Trophoblast cell (in vitro differentiated cells and primary cell): ENCODE data around the gene MKKS.

Experiments used
- DNase-seq, 2 donors: peaks; one replicate each; pipeline ENCODE4 v3.0.0-alpha.2; 2016
- H2AFZ ChIP-seq: 2 replicates; pipeline ENCODE4 v1.6.1; 2013; ENCODE audit warnings: low read length, moderate library complexity, mild to moderate bottlenecking; ENCODE audit not compliant: insufficient read depth, poor library complexity
- H2AK5ac ChIP-seq: 2 replicates; pipeline ENCODE4 v1.6.1; 2013; ENCODE audit warnings: mild to moderate bottlenecking, low read length
- H2BK120ac ChIP-seq: 2 replicates; pipeline ENCODE4 v1.6.1; 2013; ENCODE audit warnings: low read length, mild to moderate bottlenecking, moderate library complexity; ENCODE audit not compliant: insufficient read depth, poor library complexity
- H2BK12ac ChIP-seq: 2 replicates; pipeline ENCODE4 v1.6.1; 2013; ENCODE audit warnings: mild to moderate bottlenecking, low read length, moderate library complexity
- H2BK5ac ChIP-seq: 2 replicates; pipeline ENCODE4 v1.6.1; 2013; ENCODE audit warnings: low read length, low read depth, moderate library complexity, mild to moderate bottlenecking; ENCODE audit not compliant: poor library complexity
- H3K14ac ChIP-seq: 2 replicates; pipeline ENCODE4 v1.6.1; 2013; ENCODE audit warnings: mild to moderate bottlenecking, low read length
- H3K18ac ChIP-seq: 2 replicates; pipeline ENCODE4 v1.6.1; 2013; ENCODE audit warnings: mild to moderate bottlenecking, low read length
- H3K23ac ChIP-seq: 2 replicates; pipeline ENCODE4 v1.6.1; 2013; ENCODE audit warnings: low read length
- H3K27ac ChIP-seq: 2 replicates; pipeline ENCODE4 v1.5.1; 2013; ENCODE audit warnings: low read depth, mild to moderate bottlenecking, inconsistent platforms, low read length, moderate library complexity
- H3K27me3 ChIP-seq: 2 replicates; pipeline ENCODE4 v1.6.1; 2013; ENCODE audit warnings: inconsistent platforms, mild to moderate bottlenecking, low read length, moderate library complexity; ENCODE audit not compliant: insufficient read depth
- H3K36me3 ChIP-seq, 2 experiments: 1 replicate in 1 of 2; 2 replicates in 1 of 2; pipeline ENCODE4 v1.6.1; 2013; ENCODE audit warnings: low read length in 2 of 2, mild to moderate bottlenecking in 2 of 2, moderate library complexity in 1 of 2; ENCODE audit not compliant: insufficient read depth in 2 of 2, control insufficient read depth in 1 of 2
- H3K4ac ChIP-seq: 2 replicates; pipeline ENCODE4 v1.6.1; 2013; ENCODE audit warnings: low read depth, mild to moderate bottlenecking, low read length, moderate library complexity
- H3K4me1 ChIP-seq, 2 experiments: 1 replicate in 1 of 2; 2 replicates in 1 of 2; pipeline ENCODE4 v1.6.1; 2013; ENCODE audit warnings: low read length in 2 of 2, mild to moderate bottlenecking in 2 of 2, moderate library complexity in 1 of 2; ENCODE audit not compliant: insufficient read depth in 2 of 2, control insufficient read depth in 1 of 2
- H3K4me2 ChIP-seq: 2 replicates; pipeline ENCODE4 v1.6.1; 2013; ENCODE audit warnings: inconsistent platforms, mild to moderate bottlenecking, low read length, moderate library complexity
- H3K4me3 ChIP-seq: 2 replicates; pipeline ENCODE4 v1.5.1; 2013; ENCODE audit warnings: mild to moderate bottlenecking, low read depth, low read length, inconsistent platforms
- H3K79me1 ChIP-seq: one replicate; pipeline ENCODE4 v1.6.1; 2013; ENCODE audit warnings: low read length
- H3K79me2 ChIP-seq: 2 replicates; pipeline ENCODE4 v1.6.1; 2013; ENCODE audit warnings: low read length, mild to moderate bottlenecking; ENCODE audit not compliant: control insufficient read depth, insufficient read depth, poor library complexity
- H3K9ac ChIP-seq: 2 replicates; pipeline ENCODE4 v1.6.1; 2013; ENCODE audit warnings: mild to moderate bottlenecking, low read length
- H3K9me3 ChIP-seq: 2 replicates; pipeline ENCODE4 v1.6.1; 2013; ENCODE audit warnings: low read depth, mild to moderate bottlenecking, control low read depth, inconsistent platforms, low read length; ENCODE audit not compliant: insufficient read depth
- H4K12ac ChIP-seq: 2 replicates; pipeline ENCODE4 v1.6.1; 2013; ENCODE audit warnings: low read depth, mild to moderate bottlenecking, low read length, moderate library complexity
- H4K8ac ChIP-seq: 2 replicates; pipeline ENCODE4 v1.6.1; 2013; ENCODE audit warnings: low read depth, mild to moderate bottlenecking, low read length, moderate library complexity
- H4K91ac ChIP-seq: one replicate; pipeline ENCODE4 v1.6.1; 2013; ENCODE audit warnings: low read depth, mild to moderate bottlenecking, low read length, moderate library complexity
- WGBS: extraction: QIAGEN DNeasy Blood & Tissue Kit; methylation state at CpG from one replicate; pipeline ENCODE4 v1.1.7; 2013; ENCODE audit warnings: missing lambda C conversion rate; ENCODE audit not compliant: insufficient read length, insufficient coverage; ENCODE audit errors: extremely low coverage; 5-methylcytosine and 5-hydroxymethylcytosine counted together

MKKS gene

GRCh38 chr20:10447028-10447427, 13.0 kb upstream of the MKKS start:
- Histone ChIP-seq H3K23ac (no peak overlapping the region), H3K18ac (no peak overlapping the region), H2AFZ (no peak overlapping the region), H2BK12ac (no peak overlapping the region), H4K8ac (no peak overlapping the region), H2AK5ac (no peak overlapping the region), H4K91ac (no peak overlapping the region), H2BK120ac (no peak overlapping the region), H3K9me3 (no peaks in the 10 kb centered on the region), H3K27me3 (no peaks in the 10 kb centered on the region), H3K4me1 (no peaks in the 10 kb centered on the region), H2BK5ac (no peak overlapping the region), H4K12ac (no peak overlapping the region), H3K9ac (no peak overlapping the region), H3K14ac (no peak overlapping the region), H3K79me2 (no peaks in the 10 kb centered on the region), H3K36me3 (no peaks in the 10 kb centered on the region), H3K27ac (no peak overlapping the region), H3K4me2 (no peak overlapping the region), H3K4ac (no peak overlapping the region), H3K79me1 (no peaks in the 10 kb centered on the region), H3K4me3 (no peak overlapping the region)
- DNase-seq = no peak
- WGBS = no CpG with 5 or more reads among the region's 3 CpGs

DNA sequence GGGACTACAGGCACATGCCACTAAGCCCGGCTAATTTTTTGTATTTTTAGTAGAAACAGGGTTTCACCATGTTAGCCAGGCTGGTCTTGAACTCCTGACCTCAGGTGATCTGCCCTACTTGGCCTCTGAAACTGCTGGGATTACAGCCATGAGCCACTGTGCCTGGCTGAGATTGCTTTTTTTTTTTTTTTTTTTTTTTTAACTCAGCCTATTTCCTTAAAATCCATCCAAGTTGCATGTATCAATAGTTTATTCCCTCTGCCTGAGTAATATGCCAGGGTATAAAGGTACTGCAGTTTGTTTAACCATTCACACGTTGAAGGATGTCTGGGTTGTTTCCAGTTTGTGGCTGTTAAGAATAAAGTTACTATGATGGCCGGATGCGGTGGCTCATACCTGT, 11.7 kb upstream of the MKKS start:
- no peaks in the 10 kb centered on the region for H3K36me3 ChIP-seq
- H3K23ac ChIP-seq = no peak overlapping the region
- no peaks in the 10 kb centered on the region for H3K9me3 ChIP-seq
- no peak overlapping the region for H3K9ac ChIP-seq
- DNase-seq = no peak
- no peaks in the 10 kb centered on the region for H3K79me1 ChIP-seq
- no peak overlapping the region for H3K18ac ChIP-seq
- H3K79me2 ChIP-seq = no peaks in the 10 kb centered on the region
- no peaks in the 10 kb centered on the region for H3K27me3 ChIP-seq
- no peaks in the 10 kb centered on the region for H3K4me1 ChIP-seq
- H3K4me3 ChIP-seq = no peak overlapping the region
- H3K14ac ChIP-seq = no peak overlapping the region
- WGBS = no CpG with 5 or more reads among the region's 4 CpGs
- H2AFZ ChIP-seq = no peak overlapping the region
- no peak overlapping the region for H4K91ac ChIP-seq
- no peak overlapping the region for H3K4ac ChIP-seq
- H3K27ac ChIP-seq = no peak overlapping the region
- H2BK5ac ChIP-seq = no peak overlapping the region
- H4K8ac ChIP-seq = no peak overlapping the region
- H3K4me2 ChIP-seq = no peak overlapping the region
- no peak overlapping the region for H2BK120ac ChIP-seq
- H2BK12ac ChIP-seq = no peak overlapping the region
- no peak overlapping the region for H2AK5ac ChIP-seq
- H4K12ac ChIP-seq = no peak overlapping the region

GRCh38 chr20:10443936-10444335, 9.9 kb upstream of the MKKS start:
- H2BK120ac ChIP-seq = no peak overlapping the region
- H3K4me1 ChIP-seq = no peaks in the 10 kb centered on the region
- H2BK12ac ChIP-seq = no peak overlapping the region
- H3K4ac ChIP-seq = no peak overlapping the region
- no peaks in the 10 kb centered on the region for H3K79me2 ChIP-seq
- H4K12ac ChIP-seq = no peak overlapping the region
- no peaks in the 10 kb centered on the region for H3K9me3 ChIP-seq
- WGBS = no CpG with 5 or more reads among the region's 2 CpGs
- no peak overlapping the region for H4K8ac ChIP-seq
- H3K23ac ChIP-seq = no peak overlapping the region
- H3K18ac ChIP-seq = no peak overlapping the region
- H2BK5ac ChIP-seq = no peak overlapping the region
- no peak for DNase-seq
- no peak overlapping the region for H3K4me3 ChIP-seq
- no peaks in the 10 kb centered on the region for H3K79me1 ChIP-seq
- H2AK5ac ChIP-seq = no peak overlapping the region
- H2AFZ ChIP-seq = no peak overlapping the region
- H3K9ac ChIP-seq = no peak overlapping the region
- H3K27ac ChIP-seq = no peak overlapping the region
- H3K14ac ChIP-seq = no peak overlapping the region
- H4K91ac ChIP-seq = no peak overlapping the region
- H3K4me2 ChIP-seq = no peak overlapping the region
- no peaks in the 10 kb centered on the region for H3K27me3 ChIP-seq
- H3K36me3 ChIP-seq = no peaks in the 10 kb centered on the region

GRCh38 chr20:10438217-10438616, 4.2 kb upstream of the MKKS start:
- no peak for DNase-seq
- no CpG with 5 or more reads among the region's 4 CpGs for WGBS
- Histone ChIP-seq H3K4me2 (no peak overlapping the region), H3K9me3 (no peaks in the 10 kb centered on the region), H3K23ac (no peak overlapping the region), H3K14ac (no peak overlapping the region), H3K9ac (no peak overlapping the region), H3K18ac (no peak overlapping the region), H4K8ac (no peak overlapping the region), H3K36me3 (no peaks in the 10 kb centered on the region), H2BK120ac (no peak overlapping the region), H2BK5ac (no peak overlapping the region), H3K27me3 (no peaks in the 10 kb centered on the region), H3K27ac (no peak overlapping the region), H3K79me1 (peaks cover 9% of the 10 kb centered on the region), H2AFZ (no peak overlapping the region), H4K12ac (no peak overlapping the region), H3K4me1 (peaks cover under 1 to 3% of the 10 kb centered on the region in 2 experiments), H4K91ac (no peak overlapping the region), H2BK12ac (no peak overlapping the region), H3K4ac (no peak overlapping the region), H3K4me3 (no peak overlapping the region), H3K79me2 (peaks cover 7% of the 10 kb centered on the region), H2AK5ac (no peak overlapping the region)
